ENCODE data around the gene SCYGR7.

DNA sequence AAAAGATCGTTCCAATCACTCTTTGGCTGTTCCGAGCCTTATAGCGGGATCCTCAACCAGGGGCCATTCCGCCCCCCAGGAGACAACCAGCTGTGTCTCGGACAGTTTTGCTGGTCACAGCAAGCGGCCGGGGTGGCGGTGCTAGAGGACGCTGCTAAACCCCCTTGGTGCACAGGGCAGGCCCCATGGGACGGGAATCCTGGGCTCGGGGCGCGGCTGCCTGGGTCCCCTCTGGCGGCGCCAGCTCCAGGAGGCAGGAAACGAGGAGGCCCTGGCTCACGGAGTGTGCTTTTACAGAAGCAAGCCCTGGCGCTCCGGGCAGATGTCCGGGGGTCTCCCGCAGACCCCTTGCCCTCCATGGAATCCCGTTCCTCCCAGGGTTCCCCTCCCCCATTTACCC lies 39.7 kb downstream of the SCYGR7 start:
- TF ChIP-seq, protein P1, sequence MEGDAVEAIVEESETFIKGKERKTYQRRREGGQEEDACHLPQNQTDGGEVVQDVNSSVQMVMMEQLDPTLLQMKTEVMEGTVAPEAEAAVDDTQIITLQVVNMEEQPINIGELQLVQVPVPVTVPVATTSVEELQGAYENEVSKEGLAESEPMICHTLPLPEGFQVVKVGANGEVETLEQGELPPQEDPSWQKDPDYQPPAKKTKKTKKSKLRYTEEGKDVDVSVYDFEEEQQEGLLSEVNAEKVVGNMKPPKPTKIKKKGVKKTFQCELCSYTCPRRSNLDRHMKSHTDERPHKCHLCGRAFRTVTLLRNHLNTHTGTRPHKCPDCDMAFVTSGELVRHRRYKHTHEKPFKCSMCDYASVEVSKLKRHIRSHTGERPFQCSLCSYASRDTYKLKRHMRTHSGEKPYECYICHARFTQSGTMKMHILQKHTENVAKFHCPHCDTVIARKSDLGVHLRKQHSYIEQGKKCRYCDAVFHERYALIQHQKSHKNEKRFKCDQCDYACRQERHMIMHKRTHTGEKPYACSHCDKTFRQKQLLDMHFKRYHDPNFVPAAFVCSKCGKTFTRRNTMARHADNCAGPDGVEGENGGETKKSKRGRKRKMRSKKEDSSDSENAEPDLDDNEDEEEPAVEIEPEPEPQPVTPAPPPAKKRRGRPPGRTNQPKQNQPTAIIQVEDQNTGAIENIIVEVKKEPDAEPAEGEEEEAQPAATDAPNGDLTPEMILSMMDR (IDR thresholded peaks at IDR 0.05), result no peak
- no peak for TF ChIP-seq POLR2A (IDR thresholded peaks at IDR 0.05)
